Muscle layer of duodenum (tissue), 2 donors: ENCODE measurements around the gene BARX2.

Experiments used
- H3K27ac ChIP-seq: one replicate; pipeline ENCODE4 v1.7.0; 2013; ENCODE audit warnings: mild to moderate bottlenecking, low read length
- H3K27me3 ChIP-seq: one replicate; pipeline ENCODE4 v1.7.0; 2013; ENCODE audit warnings: low read depth, mild to moderate bottlenecking, control low read depth, low read length
- H3K36me3 ChIP-seq, 2 donors: one replicate each; pipeline ENCODE4 v1.7.0; 2013; ENCODE audit warnings: low read length in 2 of 2, control low read depth in 1 of 2, mild to moderate bottlenecking in 1 of 2; ENCODE audit not compliant: insufficient read depth in 2 of 2, control insufficient read depth in 1 of 2
- H3K4me1 ChIP-seq, 2 donors: one replicate each; pipeline ENCODE4 v1.7.0; 2013; ENCODE audit warnings: low read length in 2 of 2, mild to moderate bottlenecking in 2 of 2, control low read depth in 1 of 2, moderate library complexity in 1 of 2; ENCODE audit not compliant: insufficient read depth in 2 of 2, control insufficient read depth in 1 of 2
- H3K4me3 ChIP-seq, 2 donors: one replicate each; pipeline ENCODE4 v1.7.0; 2013; ENCODE audit warnings: low read length in 2 of 2, low read depth in 1 of 2, mild to moderate bottlenecking in 1 of 2
- H3K9me3 ChIP-seq, 2 donors: one replicate each; pipeline ENCODE4 v1.7.0; 2013; ENCODE audit warnings: low read length in 2 of 2, control low read depth in 1 of 2, mild to moderate bottlenecking in 1 of 2; ENCODE audit not compliant: control insufficient read depth in 1 of 2
- donor health status: healthy.

Gene BARX2

DNA sequence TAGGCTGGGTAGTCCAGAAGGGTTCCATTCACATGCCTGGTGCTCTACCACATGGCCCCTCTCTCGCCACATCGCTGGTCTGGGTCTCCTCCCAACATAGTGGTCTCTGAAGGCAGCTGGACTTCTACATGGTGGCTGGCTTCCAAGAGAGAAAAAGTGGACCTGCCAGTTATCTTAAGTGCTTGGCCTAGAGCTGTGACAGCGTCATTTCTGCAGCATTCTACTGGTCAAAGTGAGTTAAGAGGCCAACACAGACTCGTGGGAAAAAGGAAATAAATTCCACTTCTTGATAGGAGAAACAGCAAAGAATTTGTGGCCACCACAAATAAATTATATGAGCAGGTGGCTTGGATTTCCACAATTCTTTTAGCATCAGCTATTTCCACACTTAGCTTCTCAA is 21.0 kb upstream of the BARX2 start:
- Histone ChIP-seq H3K4me3 (no peak overlapping the region), H3K9me3 (peaks cover 0 to 2% of the 10 kb centered on the region in 2 donors), H3K36me3 (no peaks in the 10 kb centered on the region), H3K27ac (no peak overlapping the region), H3K4me1 (no peaks in the 10 kb centered on the region), H3K27me3 (no peaks in the 10 kb centered on the region)

DNA sequence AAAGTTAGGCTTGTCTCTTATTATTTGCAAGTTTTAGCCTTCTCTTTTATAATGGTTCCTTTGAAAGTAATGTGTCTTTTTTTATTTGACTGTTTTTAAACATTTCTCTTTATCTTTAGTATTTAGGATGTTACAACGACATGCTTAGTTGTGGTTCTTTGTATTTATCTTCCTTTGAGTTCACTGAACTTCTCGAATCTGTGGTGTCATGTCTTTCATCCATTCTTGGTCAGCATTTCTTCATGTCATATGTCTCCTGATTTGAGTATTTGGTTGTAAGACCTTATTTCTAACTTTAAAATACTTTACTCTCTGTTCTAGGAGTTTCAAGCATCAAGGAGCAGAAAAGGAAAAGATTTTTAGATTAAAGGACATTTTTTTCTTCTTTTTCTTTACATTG is 15.9 kb upstream of the BARX2 start:
- Histone ChIP-seq H3K9me3 (peaks cover 0 to 6% of the 10 kb centered on the region in 2 donors), H3K4me3 (no peak overlapping the region), H3K4me1 (peaks cover 0 to 6% of the 10 kb centered on the region in 2 donors), H3K27ac (no peak overlapping the region), H3K36me3 (no peaks in the 10 kb centered on the region), H3K27me3 (peaks cover 10% of the 10 kb centered on the region)

DNA sequence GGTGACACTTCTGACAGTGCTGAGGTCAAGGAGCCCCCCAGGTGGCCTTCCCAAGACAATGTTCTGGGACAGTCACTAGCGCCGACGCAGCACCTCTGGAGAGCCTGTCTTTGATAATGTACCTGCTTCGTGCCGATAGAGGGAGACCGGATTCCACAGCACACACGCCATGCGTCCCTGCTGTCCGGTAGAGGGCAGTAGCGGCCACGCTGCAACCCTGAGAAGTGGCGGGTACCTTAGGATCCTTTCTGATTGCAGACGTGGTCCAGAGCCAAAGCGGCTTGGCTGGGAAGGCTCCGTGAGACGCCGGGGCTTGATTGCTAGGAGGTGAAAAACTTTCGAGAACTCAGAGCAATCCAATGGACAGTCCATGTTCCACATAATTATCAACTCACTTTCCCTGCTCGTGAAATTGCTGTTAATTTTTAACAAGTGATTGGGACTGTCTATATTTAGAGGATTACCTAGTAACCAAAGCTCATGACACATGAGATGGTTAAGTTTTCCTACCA is 11.4 kb upstream of the BARX2 start:
- Histone ChIP-seq H3K27me3 (peaks cover 15% of the 10 kb centered on the region), H3K27ac (no peak overlapping the region), H3K4me3 (no peak overlapping the region), H3K9me3 (peaks cover 0 to 6% of the 10 kb centered on the region in 2 donors), H3K4me1 (peaks cover 0 to 6% of the 10 kb centered on the region in 2 donors), H3K36me3 (no peaks in the 10 kb centered on the region)

DNA sequence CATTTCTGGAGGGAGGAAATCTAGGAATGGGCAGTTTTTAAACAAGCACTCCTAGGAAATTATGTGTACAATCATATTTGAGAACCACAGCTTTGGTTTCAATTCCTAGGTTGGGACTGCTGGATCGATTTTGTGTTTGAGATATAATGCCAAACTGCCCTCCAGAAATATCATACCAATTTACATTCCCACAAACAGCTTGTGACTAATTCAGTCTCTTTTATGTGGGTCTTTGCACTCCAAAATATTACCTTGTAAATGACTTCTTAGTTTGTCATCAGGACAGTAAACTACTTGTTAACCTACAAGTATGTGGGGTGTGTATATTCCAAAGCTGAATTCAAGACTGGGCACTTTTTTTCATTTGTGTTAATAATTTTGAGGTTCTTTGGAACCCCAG is 9.8 kb upstream of the BARX2 start:
- no peak overlapping the region for H3K4me3 ChIP-seq
- H3K27ac ChIP-seq: no peak overlapping the region
- H3K36me3 ChIP-seq: no peaks in the 10 kb centered on the region
- H3K27me3 ChIP-seq: peaks cover 21% of the 10 kb centered on the region
- no peaks in the 10 kb centered on the region for H3K9me3 ChIP-seq
- H3K4me1 ChIP-seq: peaks cover 0 to 6% of the 10 kb centered on the region in 2 donors

DNA sequence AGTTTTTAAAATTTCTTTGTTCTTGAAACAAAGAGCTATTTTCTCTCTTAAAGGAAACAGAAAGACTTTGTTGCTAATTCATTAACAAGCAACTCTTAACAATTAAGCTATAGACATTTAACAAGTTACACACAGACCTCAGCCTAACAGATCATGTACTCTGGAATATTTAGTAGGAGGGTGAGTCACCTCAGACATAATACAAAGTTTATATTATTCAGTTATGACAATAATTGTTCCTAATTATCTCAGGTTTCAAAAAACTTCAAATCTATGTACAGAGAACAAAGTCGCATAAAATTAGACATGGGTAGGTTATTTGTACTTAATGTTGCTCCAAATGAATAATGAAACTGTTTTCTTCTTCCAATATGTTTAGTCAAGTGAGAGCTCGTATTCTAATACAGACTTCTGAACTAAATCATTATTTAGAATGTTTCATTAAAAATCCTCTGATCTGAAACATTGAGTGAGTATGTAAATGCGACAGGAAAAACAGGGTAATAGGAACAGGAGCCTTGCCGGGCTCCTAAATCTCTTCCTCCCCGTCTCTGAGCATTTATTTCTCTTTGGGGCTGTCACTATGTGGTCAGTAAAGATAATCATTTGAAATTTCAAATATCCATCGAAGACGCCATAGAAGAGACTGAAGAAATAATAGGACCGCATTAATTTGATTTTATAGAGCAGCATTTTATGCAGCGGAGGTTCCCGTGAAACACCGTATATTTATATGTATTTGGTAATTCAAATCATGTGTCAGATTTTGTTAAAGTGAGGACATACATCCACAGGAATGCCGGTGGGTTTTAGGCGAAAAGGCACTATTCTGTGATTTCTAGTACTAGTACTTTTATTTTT is 8.7 kb upstream of the BARX2 start:
- Histone ChIP-seq H3K4me3 (no peak overlapping the region), H3K36me3 (no peaks in the 10 kb centered on the region), H3K27me3 (peaks cover 29% of the 10 kb centered on the region), H3K9me3 (no peaks in the 10 kb centered on the region), H3K4me1 (peaks cover 0 to 6% of the 10 kb centered on the region in 2 donors), H3K27ac (no peak overlapping the region)

DNA sequence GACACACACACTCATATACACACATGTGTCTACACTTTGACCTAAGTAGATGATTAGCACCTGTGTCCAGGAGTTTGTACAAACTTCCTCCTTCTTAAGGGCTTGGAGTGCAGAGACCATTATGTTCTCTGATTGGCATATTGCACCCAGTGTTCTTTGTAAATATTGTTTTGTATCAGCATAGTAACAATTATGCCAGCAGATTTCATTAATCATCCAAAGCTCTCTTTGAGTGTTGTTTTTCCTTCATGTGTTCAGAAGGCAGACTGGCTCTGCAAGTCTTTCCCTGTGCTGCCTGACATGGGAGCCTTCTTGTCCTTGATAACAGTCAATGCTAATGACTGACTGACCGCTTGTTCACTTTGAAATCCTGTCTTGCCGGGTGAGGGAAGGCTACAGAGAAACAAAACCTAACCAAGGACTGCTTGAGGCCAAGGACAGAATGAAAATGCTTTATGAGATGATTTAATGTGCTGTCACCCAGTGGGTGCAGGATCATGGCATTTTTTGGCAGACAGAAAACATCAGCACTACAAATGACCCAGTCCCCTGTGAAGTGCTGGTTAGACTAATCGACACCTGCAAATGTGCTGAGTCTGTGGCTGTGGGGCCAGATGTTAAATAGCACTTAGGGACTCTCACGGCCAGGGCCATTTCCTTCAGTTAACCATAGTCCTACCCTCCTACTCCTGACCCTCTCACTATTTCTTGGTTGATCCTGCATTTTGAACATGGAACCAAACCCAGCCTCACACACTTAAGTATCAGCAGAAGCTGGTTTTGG is 6.6 kb upstream of the BARX2 start:
- H3K27ac ChIP-seq: no peak overlapping the region
- no peaks in the 10 kb centered on the region for H3K9me3 ChIP-seq
- no peaks in the 10 kb centered on the region for H3K36me3 ChIP-seq
- H3K27me3 ChIP-seq: peaks cover 43% of the 10 kb centered on the region
- no peak overlapping the region for H3K4me3 ChIP-seq
- peaks cover 0 to 25% of the 10 kb centered on the region in 2 donors for H3K4me1 ChIP-seq

DNA sequence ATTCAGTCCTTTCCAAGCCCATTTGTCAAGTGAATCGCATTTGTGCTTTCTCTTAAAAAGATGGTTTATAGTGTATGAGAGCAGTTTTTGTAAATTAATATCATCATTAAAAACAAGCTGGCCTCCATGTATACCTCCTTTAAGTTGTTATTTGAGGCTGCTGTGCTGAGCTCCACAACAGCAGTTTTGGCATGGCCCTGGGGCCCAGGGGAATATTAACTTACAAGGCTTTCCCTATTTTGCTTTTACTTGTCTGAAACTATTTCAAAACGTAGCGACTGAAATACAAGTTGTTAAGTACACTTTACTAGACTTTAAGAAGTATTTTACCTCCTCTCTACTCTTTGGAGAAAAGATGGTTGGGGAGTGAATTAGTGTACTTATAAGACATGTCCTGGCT is 4.9 kb upstream of the BARX2 start:
- no peaks in the 10 kb centered on the region for H3K9me3 ChIP-seq
- H3K36me3 ChIP-seq: no peaks in the 10 kb centered on the region
- H3K27me3 ChIP-seq: peaks cover 51% of the 10 kb centered on the region
- H3K4me1 ChIP-seq: peaks cover 0 to 36% of the 10 kb centered on the region in 2 donors
- H3K4me3 ChIP-seq: no peak overlapping the region
- no peak overlapping the region for H3K27ac ChIP-seq

DNA sequence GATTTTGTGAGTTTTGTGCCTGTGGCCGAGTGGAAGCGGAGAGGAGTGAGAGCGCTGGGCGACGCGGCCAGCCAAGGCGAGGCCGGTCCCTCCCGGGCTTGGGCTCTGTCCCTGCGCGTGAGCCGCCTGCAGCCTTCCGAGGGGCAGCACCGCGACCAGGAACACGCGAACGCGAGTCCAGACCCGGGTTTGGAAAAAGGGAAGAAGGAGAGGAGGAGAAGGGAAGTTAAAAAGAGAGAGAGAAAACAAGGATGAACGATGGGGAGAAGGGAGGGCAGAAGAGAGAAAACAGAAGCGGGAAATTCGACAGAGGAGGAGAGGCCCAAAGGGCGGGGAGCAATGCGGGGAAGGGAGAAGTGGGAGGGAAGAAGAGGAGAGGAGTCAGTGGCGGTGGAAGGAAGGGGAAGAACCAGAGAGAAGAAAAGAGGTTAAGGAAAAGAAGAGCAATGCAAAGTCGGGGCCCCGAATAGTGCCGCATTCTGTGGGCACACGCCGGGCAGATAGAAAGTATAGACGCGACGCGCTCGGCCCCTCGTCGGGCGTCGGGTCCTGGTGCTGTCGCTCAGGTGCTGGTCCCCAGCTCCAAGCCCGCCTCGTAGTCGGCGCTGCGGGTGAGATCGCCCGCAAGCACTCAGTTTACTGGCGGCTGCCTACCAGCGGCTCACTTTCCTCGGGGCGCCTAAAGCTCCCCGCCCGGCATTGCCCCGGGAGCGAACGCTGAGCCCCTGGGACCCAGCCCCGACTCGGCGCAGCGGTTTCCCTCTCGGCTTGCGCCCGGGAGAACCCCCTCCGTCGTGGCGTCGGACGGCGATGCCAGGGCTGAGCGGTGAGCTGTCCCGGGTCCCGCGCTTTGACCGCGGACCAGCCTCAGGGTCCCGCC is 2.8 kb upstream of the BARX2 start:
- Histone ChIP-seq H3K27ac (no peak overlapping the region), H3K4me1 (peaks cover 0 to 41% of the 10 kb centered on the region in 2 donors), H3K9me3 (no peaks in the 10 kb centered on the region), H3K27me3 (peaks cover 65% of the 10 kb centered on the region), H3K4me3 (peak overlapping the region; percentile 44 to 70), H3K36me3 (no peaks in the 10 kb centered on the region)

DNA sequence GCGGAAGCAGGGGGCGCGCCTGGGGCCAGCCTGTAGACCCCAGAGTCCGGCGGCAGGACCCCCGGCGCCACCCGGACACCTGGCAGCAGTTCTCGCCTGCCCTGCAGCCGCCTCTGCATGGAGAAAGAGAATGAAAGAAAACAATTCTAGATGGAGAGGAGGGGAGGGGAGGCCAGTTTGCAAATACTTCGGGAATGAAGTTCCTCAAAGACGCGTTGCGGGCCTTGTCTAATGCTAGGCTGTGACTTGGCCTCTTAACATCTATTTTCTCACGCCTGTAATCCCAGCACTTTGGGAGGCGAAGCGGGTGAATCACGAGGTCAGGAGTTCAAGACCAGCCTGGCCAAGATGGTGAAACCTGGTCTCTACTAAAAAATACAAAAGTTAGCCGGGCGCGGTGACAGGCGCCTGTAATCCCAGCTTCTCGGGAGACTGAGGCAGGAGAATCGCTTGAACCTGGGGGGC is 2.1 kb upstream of the BARX2 start:
- H3K4me1 ChIP-seq: peaks cover 0 to 41% of the 10 kb centered on the region in 2 donors
- peaks cover 65% of the 10 kb centered on the region for H3K27me3 ChIP-seq
- no peaks in the 10 kb centered on the region for H3K36me3 ChIP-seq
- no peaks in the 10 kb centered on the region for H3K9me3 ChIP-seq
- H3K4me3 ChIP-seq: peak overlapping the region; percentile 44 to 70
- no peak overlapping the region for H3K27ac ChIP-seq

DNA sequence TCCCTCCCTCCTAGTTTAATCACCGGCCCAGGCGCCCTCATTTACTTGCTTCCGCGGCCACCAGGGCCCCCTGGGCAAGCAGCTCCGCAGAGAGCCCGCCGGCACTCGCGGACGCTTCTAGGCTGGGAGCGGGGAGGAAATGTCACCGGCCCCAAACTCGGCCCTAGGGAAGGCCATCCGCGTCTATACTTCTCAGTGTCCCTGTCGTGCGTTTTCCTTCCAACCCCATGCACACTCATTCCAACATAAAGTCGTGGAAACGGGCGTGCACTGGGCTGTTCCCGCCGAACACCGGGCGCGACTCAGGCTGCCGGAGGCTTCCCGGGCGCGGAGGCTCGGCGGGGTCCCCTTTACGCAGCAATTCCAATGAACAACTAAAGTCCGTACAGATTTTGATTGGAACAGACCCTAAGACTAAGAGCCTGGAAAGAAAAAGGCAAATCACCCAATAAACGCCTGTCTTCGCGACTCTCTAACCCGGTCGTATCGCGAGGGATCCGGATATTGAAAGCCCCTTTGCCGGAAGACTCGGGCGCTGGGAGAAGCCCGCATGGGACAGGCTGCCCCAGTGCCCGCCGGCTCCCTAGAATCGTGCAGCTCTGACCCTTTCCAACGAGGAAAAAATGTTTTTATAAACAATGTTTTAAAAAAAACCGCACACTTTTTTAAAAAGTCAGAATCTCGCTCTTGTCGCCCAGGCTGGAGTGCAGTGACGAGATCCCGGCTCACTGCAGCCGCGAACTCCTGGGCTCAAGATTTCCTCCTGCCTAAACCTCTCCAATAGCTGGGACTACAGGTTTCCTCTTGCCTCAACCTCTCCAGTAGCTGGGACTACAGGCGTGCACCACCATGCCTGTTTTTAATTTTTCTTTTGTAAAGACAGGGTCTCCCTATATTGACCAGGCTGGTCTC is 1.3 kb upstream of the BARX2 start:
- Histone ChIP-seq H3K4me1 (peaks cover 0 to 41% of the 10 kb centered on the region in 2 donors), H3K27ac (no peak overlapping the region), H3K4me3 (peak overlapping the region; percentile 44 to 70), H3K9me3 (no peaks in the 10 kb centered on the region), H3K36me3 (no peaks in the 10 kb centered on the region), H3K27me3 (peaks cover 59% of the 10 kb centered on the region)
